Measurements from ENCODE around the gene CDC42BPG.

- no peak for TF ChIP-seq MAX (IDR thresholded peaks at IDR 0.05)
- no peak for TF ChIP-seq SIN3A (IDR thresholded peaks at IDR 0.05; ENCODE audit: low read depth)
- TF ChIP-seq ATF3 (IDR thresholded peaks at IDR 0.05) = no peak
- TF ChIP-seq FOSL1 (IDR thresholded peaks at IDR 0.05; ENCODE audit: low read depth) = no peak
- TF ChIP-seq CTCF (IDR thresholded peaks at IDR 0.05 in 2 of 3, conservative IDR thresholded peaks at IDR 0.05 in 1 of 3; ENCODE audit: borderline replicate concordance in 1 of 3, insufficient read depth in 1 of 3, low read depth in 2 of 3, low read length in 2 of 3) = no peak
- no peak for TF ChIP-seq CEBPB (IDR thresholded peaks at IDR 0.05; ENCODE audit: low read depth)
- TF ChIP-seq ELF1 (IDR thresholded peaks at IDR 0.05; ENCODE audit: borderline replicate concordance, low read depth) = no peak
- no peak for TF ChIP-seq RAD21 (IDR thresholded peaks at IDR 0.05; ENCODE audit: low read depth)
- TF ChIP-seq EZH2 (IDR thresholded peaks at IDR 0.05) = no peak
- TF ChIP-seq SP1 (IDR thresholded peaks at IDR 0.05; ENCODE audit: low read depth) = no peak
Observed at GRCh38 chr11:64848214-64848825, 3.9 kb upstream of the CDC42BPG start.
